ENCODE measurements around the gene LRRC8D. TPM values are rescaled to one million over a fixed set of nuclear protein-coding genes. Genes with fewer than 3 reads are reported as not detected.

Gene LRRC8D
- total RNA-seq, 1 donor from 2014 or later: 25.2 TPM

- DNase-seq (ENCODE audit: extremely low read depth, low read depth, low spot score): no peak
Measured at GRCh38 chr1:89890085-89890752, 69.4 kb downstream of the LRRC8D start.

- DNase-seq (ENCODE audit: extremely low read depth, low read depth, low spot score): no peak
Measured at GRCh38 chr1:89892816-89893215, 72.0 kb downstream of the LRRC8D start.

DNA sequence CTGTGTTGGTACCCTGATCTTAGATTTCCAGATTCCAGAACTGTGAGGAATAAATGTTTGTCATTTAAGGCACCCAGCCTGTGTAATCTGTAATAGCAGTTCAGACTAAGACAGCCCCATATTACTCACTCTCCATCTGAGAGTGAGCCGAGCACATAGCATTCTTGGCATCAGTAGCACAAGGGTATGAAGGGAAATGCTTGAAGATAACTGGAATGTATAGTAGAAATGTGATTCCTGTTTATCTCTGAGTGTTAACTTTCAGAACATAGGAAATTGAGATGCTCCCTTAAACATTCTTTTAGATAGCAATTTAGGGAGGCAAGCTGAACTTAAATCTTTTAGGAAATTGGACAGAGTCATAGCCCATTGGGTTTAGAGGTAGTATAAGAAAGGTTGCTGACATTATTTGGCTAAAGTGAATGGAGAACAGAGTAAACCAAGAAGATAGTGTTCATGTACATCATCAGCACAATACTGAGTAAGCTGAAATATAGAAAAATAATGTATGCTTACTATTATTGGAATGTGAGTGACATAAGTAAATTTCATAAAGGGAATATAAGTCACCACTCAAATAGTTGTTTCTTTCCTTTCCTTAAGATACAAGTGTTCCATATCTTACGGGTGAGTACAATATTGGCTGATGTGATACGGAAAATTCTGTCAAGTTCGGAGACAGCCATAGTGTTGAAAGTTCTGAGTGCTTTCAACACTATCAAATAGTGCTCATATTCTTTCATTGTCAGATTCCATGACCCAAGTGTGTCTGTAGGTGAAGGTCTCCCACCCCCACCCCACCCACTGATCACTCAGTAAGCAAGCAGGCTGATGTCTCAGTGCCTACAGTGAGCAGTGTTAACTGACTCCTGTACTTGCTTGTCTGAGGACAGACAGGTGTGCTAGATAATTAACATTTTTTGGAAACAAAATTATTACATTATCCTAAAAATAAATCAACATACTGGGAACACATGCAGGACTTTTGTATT, 73.7 kb downstream of the LRRC8D start:
- peak; percentile 75 for DNase-seq (ENCODE audit: extremely low read depth, low read depth, low spot score)

- no peak for DNase-seq (ENCODE audit: extremely low read depth, low read depth, low spot score)
Measured at GRCh38 chr1:89896105-89896942, 75.5 kb downstream of the LRRC8D start.

DNA sequence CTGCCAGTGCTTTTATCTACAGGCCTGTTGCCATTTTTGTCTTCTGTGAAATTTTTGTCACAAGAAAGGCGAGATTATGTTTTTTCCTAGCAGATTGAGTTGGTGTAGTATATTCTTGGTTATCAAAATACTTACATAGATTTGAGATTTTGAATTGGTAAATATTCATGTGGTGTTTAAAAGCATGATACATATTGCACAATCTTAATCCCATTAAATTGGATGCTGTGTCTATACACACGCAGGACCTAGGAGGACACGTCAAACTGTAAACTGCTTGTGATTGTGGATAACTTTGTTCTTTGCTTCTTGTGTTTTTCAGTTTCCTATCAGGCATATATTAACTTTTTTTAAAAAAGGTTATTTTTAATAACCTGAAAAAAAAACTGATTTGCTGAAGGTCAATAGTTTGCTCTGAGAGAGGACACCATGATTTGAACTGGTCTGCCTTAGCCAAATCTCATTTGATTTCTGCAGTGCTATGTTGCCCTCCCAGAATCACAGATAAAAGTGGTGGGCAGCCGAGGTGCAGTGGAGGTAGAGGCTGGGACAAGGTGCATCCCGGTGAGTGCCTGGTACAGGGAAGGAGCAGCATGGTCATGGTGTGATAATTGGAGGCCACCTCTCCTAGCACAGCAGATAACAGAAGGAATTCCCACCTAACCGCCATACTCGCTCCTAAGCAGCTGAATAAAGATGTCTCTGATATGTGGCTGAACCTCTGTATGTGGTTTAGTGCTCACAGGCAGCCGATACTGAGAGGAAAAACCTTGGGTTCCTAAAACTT, 76.7 kb downstream of the LRRC8D start:
- DNase-seq (ENCODE audit: extremely low read depth, low read depth, low spot score): no peak

GRCh38 chr1:89898150-89898549, 77.3 kb downstream of the LRRC8D start:
- no peak for DNase-seq (ENCODE audit: extremely low read depth, low read depth, low spot score)

- DNase-seq (ENCODE audit: extremely low read depth, low read depth, low spot score): no peak
Measured at GRCh38 chr1:89898695-89899470, 78.1 kb downstream of the LRRC8D start.

DNA sequence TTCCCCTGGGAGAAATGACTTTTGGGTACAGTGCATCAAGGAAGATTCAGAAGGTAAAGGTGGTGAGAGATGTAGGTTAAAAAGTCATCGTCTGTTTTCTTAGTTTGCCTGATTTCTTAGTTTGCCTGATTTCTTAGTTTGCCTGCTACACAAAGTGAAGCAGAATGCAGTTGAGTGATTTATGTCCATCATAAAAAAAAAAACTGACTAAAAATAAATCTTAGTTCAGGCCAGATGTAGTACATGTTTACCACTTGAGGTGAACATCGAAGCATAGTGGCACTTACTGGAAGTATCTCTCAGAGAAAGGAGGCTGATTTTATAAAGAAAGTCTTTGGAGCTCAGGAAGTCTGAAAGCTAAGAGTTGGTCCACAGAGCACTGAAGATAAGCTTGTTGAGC, 79.5 kb downstream of the LRRC8D start:
- no peak for DNase-seq (ENCODE audit: extremely low read depth, low read depth, low spot score)

- no peak for DNase-seq (ENCODE audit: extremely low read depth, low read depth, low spot score)
Measured at GRCh38 chr1:89900791-89901708, 80.2 kb downstream of the LRRC8D start.

GRCh38 chr1:89901957-89902669, 81.3 kb downstream of the LRRC8D start:
- no peak for DNase-seq (ENCODE audit: extremely low read depth, low read depth, low spot score)

DNA sequence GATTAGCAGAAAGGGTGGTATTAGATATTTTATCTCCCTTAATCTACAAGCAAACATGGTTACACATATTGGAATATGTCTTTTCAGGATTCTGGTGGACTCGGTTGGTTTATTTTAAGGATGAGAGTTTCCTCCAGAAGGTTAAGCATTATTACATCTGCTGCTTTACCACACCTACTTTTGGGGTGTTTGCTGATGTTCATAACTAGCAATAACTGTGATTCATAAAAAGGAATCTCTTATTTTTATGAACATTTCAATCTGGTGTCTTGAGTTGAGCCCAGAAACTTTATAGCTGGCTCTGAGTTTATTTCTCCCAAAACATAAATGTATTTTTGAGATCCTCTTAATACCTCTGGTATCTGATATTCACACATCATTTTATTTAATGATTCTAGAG, 82.7 kb downstream of the LRRC8D start:
- DNase-seq (ENCODE audit: extremely low read depth, low read depth, low spot score): no peak

GRCh38 chr1:89904219-89904980, 83.6 kb downstream of the LRRC8D start:
- no peak for DNase-seq (ENCODE audit: extremely low read depth, low read depth, low spot score)

DNA sequence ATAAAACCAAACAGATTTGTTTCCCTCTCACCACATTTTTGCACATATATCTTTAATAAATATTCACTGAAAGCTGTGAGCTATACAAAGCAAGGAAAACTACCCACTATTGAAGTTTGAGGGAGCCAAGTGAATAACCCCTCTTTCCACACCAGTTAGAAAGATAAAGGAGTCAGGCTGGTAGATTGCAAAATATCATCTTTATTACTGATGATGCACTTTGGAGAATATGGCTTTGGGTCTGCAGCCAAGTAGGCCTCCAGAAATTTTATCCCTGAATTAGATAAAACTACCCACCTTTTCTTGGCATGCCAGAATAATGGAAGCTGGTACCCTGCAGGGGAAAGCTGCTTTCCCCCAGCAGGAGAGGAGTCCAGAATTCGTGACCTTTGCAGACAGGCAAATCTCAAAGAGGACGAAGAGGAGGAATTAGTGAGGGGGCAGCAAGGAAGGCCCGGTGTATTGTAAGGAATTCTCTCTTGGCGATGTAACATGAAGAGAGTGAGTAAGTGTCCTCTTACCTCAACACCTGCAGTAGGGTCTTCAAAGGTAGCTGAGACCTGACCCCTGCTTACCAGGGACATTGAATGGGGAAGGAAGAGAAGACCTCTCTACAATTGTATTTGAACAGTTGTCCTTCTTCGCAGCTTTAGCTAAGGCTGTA, 84.7 kb downstream of the LRRC8D start:
- DNase-seq (ENCODE audit: extremely low read depth, low read depth, low spot score): no peak

DNA sequence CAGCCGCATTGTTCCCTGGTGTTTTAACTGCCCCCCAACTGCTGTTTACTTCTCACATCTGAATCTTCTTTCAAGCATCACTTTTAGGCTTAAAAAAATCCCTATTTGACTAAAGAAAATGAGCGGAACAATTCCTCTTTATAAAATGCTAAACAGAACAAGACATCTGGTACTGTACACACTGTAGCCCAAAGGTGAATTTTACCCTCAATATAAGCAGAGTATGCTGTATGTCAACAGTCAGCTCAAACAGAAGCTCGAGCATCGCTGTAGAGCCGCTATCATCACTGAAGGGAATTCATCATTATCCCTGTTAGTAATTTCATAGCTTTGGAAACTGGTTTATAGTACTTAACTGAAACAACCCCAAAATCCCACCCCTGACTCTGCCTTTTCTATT, 85.3 kb downstream of the LRRC8D start:
- DNase-seq (ENCODE audit: extremely low read depth, low read depth, low spot score): no peak

- DNase-seq (ENCODE audit: extremely low read depth, low read depth, low spot score): no peak
Measured at GRCh38 chr1:89907727-89908212, 86.9 kb downstream of the LRRC8D start.

DNA sequence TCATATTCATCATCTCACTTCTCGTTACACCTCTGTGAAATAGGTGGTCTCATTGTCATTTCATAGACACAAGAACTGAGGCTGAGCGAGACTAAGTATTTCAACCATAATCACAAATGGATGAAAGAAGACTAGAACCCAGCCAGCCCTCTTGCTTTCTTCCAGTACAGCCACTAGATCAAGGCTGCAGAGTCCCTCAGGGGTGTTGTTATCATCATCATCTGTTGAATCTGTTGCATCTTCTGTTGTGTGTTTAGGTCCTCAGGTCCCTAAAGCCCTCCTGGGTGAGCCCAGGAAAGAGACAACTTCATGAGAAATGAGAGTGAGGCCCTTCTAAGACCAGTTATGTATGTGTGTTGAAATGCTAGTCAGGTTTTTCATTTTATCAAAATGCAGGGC, 87.4 kb downstream of the LRRC8D start:
- DNase-seq (ENCODE audit: extremely low read depth, low read depth, low spot score): no peak
